Dermis microvascular lymphatic vessel endothelial cell (primary cell): Measurements from ENCODE around the gene PALS1. TPM values are rescaled to one million over a fixed set of nuclear protein-coding genes. Genes with fewer than 3 reads are reported as not detected.

Experiments
- DNase-seq, 2 donors: peaks; one replicate each; pipeline versions ENCODE4 v3.0.0 to v3.0.0-alpha.2; 2010; ENCODE audit warnings: low read depth in 2 of 2
- total RNA-seq: library from RNA; depleted of rRNA; stranded (reverse); fragments of >200 nt; gene quantifications from 2 replicates; pipeline ENCODE4 v1.2.1, GENCODE V29; 2014

PALS1 gene
- total RNA-seq, result 24.1 and 27.8 TPM in 2 replicates

DNA sequence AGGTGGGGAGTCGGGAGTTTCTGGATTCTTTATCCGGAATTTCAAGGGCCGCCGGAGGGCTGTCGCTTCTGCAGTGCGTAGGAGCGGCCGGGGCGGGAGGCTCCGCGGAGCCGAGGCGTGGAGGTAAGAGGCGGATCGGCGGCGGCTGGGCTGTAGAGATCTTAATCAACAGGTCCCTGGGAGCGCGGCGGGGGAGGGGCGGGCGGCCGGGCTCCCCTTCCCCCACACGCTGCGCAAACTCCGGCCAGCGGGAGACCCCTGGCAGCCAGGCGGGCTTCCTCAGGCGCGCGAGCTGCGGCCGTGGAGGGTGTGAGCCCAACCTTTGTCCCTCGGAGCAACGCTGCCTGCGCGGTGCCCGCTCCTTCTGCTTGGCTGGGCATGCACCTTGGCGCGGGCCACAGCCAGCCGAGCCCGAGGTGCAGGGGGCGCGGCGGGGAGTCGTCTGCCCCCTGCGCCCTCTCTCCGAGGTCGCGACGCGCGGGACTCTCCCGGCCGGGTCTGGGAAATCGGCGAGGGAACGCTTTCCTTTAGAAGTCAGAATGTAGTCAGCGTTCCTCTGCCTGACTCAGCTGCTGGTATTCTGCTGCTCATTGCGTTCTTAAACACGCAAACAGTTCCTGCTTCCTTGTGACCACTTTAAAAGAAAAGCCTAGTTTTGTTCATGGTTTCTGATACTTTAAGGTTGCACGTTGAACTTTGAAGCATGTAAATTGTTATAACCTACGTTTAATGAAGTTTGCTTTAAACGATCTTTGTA is at the start of gene PALS1:
Gene PALS1 (plus strand): TSS at position 25 of the 757 bp plus-strand sequence. CDS start 37,736 bp downstream, outside the sequence.
- DNase-seq, result peak; percentile 44 to 83

DNA sequence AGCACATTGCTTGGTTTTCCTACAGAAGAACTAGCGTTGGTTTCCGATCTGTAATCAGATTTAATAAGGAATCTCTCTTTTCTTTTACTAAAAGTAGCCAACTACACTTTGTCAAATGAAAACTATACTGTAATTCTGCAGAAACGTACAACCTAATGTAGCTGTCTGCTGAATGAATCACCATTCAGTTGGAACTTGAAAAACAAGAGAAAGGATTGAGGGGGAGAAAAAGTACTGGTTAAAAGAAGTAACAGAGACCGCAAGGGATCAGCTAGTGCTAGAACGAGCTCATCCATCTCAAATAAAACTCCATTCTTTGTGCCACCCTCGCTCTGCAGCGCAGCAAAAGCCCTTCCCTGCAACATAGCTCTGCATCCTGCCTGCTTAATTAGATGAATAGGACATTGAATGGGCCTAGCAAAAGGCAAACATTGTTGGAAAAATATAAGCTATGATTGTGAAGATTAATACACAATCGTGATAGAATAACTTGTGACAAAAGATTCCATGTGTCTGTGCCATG is 49.4 kb upstream of the PALS1 start:
- no peak for DNase-seq

DNA sequence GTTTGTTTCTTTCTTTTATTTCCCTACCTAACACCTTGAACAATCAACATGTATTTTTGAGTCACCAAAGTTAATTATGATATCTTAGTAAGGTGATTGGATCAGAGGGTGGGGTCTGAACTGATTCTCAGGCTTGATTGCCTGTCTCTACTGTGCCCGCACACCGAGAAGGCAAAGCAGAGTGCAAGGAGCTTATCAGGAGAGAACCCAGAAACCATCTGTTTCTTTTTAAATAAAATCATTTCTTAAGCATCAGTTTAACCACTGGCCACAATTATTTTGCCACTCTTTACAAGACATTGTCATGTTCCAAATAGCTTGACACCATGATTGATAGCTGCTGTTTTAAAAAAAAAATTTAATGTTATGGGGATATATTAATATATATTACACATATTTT is 48.9 kb upstream of the PALS1 start:
- DNase-seq, result no peak

DNA sequence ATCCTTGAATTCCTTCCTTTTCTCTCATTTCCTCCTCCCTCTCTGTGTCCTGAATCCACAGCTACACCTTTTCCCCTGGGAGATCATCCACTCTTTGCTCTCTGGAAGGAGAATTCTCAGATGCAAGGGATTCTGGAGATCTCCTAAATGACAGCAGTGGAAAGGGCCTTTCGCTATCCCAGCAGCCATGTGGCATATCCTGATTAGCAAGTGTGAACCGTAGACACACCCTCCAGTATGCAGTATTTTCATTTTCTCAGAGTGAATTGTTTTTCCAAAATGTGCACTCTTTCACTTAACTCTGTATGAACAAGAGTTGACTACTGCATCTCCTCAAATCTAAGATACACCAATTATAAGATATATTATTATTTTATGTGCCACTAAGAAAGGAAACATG is 46.0 kb upstream of the PALS1 start:
- no peak for DNase-seq

DNA sequence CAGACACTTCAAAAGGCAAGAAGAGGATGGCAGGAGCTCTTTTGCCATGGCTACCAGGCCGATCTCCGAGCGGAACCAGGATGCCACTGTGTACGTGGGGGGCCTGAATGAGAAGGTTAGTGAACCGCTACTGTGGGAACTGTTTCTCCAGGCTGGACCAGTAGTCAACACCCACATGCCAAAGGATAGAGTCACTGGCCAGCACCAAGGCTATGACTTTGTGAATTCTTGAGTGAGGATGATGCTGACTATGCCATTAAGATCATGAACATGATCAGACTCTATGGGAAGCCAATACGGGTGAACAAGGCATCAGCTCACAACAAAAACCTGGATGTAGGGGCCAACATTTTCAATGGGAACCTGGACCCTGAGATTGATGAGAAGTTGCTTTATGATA is 42.2 kb upstream of the PALS1 start:
- no peak for DNase-seq

DNA sequence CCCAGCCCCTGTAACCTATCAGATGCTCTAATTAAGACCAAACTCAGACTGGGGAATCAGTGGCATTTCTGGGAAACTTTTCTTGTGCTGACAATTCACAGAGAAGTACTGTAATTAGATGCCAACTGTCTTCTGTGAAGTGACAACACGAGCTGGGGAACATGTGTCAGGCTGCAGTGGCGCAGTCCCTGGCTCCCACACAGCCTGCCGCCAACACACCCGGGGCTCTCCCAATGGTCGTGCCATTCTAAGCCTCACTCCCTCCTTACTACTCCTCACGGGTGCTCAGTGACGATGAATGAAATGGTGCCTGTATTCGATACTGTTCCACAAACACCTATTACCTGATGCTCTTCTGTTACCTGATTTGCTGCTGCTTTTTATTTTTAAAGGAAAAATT is 33.4 kb upstream of the PALS1 start:
- DNase-seq, result no peak

DNA sequence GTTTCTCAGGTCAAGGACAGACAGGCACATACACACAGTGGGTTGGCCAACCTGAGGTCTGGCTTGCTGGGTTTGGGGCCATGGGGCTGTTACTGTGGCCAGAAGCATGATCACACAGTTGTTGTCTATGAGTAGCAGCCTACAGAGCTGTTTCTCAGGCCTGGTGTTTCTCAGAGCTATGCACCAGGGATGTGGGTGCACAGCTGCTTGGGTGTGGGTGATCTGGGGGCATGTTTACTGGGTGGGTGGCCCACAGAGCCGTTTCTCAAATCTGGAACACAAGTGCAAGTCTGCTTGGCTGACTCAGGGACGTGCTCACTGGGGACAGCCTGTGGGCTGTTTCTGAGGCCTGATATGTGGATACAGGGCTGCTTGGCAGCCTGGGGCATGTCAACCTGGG is 23.1 kb upstream of the PALS1 start:
- DNase-seq, result no peak

DNA sequence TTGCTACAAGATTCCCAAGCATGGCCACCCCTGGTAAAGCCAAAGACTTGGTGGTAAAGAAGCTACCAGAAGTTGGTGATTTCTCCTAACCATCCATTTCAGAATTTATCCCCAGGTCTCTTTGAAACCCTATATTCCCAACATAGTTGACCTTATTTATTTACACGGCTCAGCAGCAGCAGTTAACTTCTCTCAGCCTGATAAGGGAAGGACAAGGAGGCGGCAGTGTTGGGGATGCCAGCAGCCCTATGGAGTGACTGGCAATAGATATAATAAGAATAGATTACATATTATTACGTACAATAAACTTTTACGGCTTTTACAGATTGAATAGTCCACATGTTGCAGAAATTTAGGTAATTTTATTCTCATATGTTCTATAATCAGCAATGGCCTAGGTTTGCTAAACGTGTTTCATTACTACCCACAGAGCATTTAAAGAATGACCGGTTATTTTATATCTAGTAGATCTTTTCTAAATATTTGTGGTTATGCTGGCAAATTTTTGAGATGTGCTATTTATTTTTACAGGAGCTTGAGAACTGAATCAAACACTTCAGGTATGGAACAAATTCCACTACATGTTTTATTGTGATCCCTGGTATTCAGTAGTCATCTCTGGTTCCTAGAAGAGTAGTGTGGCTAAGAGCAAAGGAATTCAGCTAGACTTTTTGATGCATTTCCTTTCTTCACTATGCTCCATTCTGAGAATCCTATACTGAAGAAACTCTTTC is 19.8 kb upstream of the PALS1 start:
- no peak for DNase-seq

DNA sequence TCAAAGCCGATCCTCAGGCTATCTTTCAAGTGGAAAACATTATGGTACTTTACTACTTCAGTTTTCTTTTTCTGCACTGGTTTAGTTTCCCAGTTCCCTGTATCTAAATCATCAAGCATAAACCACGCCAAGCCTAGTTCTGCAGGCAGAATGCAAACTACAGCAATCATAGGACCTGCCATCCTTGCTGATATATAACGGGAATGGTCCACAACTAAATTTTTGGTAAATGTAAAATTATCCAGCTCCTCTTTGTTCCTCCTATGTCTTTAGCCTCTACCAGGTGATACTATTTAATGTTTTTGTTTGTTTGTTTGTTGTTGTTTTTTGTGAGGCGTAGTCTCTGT is 19.3 kb upstream of the PALS1 start:
- DNase-seq, result no peak

DNA sequence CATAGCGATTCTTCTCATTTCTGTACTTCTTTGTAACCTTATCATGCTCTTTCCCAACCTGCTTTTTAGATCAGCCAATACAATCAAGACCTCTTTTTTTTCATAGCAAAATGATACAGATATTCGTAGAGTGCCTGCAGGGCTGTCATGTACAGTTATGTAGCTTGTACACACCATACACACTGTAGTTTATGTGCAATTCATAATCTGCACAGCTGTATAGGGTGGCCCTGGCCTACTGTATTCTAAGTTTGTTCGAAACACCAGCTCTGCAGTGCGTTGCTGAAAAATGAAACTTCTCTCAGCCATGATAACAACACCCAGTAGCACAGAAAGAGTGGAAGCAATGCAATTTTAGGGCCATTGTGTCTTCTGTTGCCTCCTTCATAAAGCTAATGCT is 15.7 kb upstream of the PALS1 start:
- no peak for DNase-seq

DNA sequence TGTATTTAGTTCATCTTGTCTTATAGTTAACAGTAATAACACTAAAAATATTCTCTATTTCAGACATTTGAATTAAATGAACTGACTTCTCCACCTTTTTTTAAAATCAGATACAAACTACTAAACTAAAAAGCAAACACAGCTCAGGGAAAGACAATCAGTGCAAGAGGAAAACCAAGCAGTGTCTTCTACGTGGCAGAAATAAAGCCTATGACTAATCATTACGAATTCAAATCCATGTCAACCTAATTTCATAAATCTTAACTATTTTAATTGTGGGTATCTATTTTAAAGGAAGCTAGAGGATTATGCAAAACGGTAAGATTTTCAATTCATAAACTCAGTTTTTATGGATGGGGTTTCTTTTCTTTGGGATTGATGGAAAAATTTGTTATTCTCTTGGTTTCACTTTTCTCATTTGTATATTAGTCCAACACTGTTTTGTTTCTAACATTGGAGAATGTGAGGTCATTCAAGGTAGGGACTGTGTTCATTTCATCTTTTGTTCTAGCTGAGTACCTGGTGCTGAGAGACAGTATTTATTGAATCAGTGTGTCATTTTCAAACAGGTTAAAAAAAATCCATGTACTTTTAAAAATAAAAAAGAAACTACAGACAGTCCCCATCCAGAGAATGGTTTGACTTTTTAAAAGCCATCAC is 12.8 kb upstream of the PALS1 start:
- DNase-seq, result no peak

DNA sequence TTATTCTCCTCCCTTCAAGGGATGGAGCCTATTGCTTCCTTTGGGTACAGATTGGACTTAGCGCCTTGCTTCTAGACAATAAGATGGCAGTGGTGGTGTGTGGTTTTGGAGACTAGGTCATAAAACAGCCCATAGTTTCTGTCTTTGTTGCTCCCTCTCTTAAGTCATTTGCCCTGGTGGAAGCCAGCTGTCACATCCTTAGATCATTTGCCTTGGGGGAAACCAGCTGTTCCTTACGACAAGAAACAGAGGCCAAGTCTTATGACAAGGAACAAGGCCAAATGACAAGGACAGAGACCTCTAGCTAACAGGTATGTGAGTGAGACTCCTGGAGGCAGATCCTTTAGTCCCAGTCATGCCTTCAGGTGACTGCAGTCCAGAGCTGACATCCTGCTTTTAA is 9.2 kb upstream of the PALS1 start:
- no peak for DNase-seq

DNA sequence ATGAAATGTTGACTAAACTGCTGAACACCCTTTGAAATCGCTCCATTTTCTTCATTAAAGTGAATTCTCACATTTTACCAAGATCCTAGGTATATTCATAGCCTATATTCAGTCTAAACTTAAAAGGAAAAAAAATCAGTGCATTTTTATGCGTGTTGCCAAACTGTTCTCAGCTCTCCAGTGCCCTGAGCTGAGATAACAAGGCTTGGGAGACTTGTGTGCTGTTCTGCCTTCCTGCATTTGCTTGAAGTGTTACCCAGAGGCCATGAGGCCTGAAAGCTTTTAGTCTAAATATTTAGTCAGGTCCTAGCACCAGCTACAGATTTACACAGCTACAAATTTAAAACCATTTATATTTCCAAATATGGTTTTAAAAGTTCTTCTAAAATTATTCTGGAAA is 8.6 kb upstream of the PALS1 start:
- no peak for DNase-seq

DNA sequence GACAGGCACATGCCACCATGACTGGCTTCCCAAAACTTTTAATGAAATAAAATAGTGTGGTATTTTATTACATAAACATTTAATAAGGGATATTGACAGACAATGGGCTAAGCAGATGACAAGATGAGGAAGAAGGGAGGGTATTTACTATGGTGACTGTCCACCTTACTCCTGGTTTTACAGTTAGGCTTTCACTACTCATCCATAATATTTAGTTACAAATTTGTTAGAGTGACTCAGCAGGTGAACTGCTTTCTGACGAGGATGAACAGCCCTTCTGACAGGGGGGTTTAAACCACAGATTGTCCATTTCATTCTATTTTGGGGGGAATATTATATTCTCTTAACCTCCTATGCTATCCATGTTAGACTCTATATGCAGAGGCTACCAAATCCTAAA is 3.6 kb upstream of the PALS1 start:
- DNase-seq, result no peak

DNA sequence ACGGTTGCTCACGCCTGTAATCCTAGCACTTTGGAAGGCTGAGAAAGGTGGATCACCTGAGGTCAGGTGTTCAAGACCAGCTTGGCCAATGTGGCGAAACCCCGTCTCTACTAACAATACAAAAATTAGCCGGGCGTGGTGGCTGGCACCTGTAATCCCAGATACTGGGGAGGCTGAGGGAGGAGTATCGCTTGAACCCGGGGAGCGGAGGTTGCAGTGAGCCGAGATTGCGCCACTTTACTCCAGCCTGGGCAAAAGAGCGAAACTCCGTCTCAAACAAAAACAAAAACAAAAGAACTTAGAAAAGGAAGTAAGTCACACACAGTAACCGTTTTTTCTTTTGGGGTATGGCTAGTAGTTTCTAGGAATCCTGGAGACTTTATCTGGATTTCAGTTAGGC is 1.7 kb upstream of the PALS1 start:
- DNase-seq, result no peak

DNA sequence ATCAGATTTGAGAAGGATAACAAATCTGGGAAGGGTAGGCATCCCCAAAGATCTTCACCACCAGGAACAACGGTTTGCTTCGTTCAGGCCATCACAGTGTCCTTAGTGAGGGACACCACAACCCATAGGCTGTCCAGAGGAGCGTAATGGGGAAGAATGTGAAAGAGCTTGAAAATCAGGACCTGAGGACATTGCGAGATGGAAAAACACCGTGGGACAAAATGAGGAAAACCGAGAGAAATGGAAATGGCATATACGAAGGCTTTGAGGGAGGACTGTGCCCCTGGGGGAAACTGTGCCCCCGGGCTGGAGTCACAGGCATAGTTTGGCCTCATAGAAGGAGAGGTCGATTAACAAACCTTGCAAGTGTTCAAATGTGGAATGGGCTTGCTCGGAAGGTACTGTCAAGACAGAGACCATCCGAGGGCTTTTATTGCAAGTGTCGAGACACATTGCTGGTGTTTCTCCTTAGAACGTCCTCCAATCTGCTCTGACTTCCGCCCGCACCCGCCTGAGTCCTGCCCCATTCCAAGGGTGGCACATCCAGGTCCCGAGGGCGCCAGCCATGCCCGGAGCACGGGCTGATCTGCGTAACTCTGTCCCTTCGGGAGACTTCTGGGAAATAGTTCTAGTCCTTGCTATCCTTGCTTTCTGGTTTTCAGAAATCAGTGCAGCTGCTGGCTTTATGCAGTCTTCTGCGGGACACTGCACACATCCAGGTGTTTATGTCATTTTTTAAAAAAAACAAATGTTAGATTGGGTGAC is 885 bp upstream of the PALS1 start:
- peak in 1 of 2 donors; percentile 31 for DNase-seq

DNA sequence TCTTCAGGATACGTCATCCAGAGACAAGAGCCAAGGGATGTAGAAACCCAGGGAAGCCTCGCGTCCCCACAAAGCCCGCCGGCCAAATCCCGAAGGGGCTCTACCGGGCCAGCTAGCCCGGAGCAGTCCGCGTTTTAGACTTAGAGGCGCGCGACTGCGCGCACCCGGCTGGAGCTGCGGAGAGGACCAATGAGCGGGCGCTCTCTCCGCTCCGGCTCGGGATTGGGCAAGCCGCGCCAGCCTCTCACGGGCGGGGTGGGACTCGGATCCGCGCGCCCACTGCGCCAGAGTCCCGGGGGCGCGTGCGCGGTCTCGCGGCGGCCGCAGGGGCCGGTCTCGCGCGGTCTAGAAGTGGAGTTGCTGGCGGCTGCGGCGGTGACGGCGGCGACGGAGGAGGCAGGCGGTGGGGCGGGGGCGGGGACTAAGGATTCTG is 241 bp upstream of the PALS1 start:
- peak; percentile 90 to 97 for DNase-seq

DNA sequence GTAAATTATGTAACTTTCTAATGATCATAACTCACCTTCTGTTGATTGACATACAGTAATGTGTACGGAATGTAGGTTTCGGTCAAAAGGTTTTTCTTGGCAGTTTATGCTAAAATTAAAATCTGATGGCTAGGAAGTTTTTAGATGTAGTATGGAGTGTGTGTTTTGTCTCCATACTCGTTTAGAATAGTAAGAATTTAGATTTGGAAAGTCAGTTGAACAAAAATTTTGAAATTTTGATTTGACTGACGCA is 859 bp downstream of the PALS1 start:
- no peak for DNase-seq

DNA sequence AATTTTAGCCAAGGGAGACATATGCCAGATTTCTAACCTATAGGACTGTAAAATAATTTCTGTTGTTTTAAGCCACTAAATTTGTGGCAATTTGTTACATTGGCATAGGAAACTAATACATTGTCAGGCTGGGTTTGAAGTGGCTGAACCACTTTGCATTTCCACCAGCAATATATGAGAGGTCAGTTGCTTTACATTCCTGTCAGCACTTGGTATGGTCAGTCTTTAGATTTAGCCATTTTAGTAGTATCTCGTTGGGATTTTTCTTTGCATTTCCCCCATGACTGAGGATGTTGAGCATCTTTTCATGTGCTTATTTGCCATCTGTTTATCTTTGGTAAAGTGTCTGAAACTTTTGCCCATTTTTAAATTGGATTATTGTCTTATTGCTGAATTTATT is 3.9 kb downstream of the PALS1 start:
- DNase-seq, result no peak

DNA sequence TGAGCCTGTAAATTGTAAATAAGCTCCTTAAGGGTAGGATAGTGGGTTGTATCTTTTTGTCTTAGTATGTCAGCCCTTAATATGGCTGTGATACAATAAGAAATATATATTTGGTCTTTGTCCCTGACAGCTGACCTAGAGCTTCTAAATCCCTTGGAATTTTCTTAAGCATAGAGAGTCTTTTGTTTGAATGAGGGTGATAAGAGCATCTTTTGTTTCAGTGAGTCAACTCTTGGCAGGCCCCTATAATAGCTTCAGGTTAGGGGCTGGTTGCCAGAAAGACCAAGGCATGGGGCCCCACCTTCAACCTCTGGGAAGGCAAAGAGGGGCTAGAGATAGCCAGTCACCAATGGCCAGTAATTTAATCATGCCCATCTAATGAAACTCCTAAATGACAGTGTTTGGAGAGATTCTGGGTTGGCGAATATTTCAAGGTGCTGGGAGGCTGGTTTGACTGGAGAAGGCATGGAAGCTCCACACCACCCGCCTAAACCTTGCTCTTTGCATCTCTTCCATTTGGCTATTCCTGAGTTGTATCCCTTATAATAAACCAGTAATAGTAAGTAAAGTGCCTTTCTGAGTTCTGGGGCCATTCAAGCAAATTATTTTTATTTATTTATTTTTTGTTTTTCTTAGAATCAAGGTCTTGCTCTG is 10.5 kb downstream of the PALS1 start:
- DNase-seq, result no peak

DNA sequence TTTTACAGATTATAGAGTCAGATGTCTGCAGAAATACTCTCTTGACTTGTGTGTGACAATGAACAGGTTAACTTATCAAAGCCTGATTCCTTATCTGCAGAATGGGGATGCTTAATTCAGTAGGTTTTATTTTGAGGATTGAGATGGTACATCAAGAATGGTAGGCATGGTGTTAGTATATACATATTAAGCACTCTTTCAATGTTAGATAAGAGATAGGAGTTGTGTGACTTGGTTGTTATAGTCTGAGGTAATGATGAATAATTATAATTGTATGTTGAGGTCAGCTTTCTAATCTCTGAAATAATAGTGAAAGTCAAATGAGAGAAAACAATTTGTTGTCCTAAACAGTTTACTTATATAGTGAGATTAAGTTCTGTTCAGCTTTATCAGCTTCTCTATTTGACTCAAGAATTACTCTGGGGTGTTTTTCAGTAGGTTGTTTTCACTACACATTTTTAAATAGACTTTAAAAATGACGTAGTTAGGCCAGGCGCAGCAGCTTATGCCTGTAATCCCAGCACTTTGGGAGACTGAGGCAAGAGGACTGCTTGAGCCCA is 11.9 kb downstream of the PALS1 start:
- DNase-seq, result no peak
